ENCODE measurements around the gene IGF2BP2. TPM values are rescaled to one million over a fixed set of nuclear protein-coding genes. Genes with fewer than 3 reads are reported as not detected.

Gene IGF2BP2
- total RNA-seq, 4 donors from 2014 or later: 5.4 to 7.9 (median 6.2) TPM

GRCh38 chr3:185716436-185717108, 108.3 kb downstream of the IGF2BP2 start:
- intact Hi-C loops (cut with DNase I): no loop called here
- Histone ChIP-seq H3K27me3 (peaks cover 0 to 8% (median 0%) of the 10 kb centered on the region in 4 donors), H3K9me3 (no peaks in the 10 kb centered on the region), H3K36me3 (no peaks in the 10 kb centered on the region), H3K27ac (replicated peaks in 1 of 4) (no peak overlapping the region), H3K4me1 (peaks cover 0 to 9% (median 0%) of the 10 kb centered on the region in 4 donors), H3K4me3 (no peak overlapping the region)
- TF ChIP-seq EP300 (IDR thresholded peaks at IDR 0.05) (no peak), POLR2AphosphoS5 (IDR thresholded peaks at IDR 0.05) (no peak), POLR2A (IDR thresholded peaks at IDR 0.05; ENCODE audit: low read depth) (no peak)
- TF ChIP-seq, protein P1, sequence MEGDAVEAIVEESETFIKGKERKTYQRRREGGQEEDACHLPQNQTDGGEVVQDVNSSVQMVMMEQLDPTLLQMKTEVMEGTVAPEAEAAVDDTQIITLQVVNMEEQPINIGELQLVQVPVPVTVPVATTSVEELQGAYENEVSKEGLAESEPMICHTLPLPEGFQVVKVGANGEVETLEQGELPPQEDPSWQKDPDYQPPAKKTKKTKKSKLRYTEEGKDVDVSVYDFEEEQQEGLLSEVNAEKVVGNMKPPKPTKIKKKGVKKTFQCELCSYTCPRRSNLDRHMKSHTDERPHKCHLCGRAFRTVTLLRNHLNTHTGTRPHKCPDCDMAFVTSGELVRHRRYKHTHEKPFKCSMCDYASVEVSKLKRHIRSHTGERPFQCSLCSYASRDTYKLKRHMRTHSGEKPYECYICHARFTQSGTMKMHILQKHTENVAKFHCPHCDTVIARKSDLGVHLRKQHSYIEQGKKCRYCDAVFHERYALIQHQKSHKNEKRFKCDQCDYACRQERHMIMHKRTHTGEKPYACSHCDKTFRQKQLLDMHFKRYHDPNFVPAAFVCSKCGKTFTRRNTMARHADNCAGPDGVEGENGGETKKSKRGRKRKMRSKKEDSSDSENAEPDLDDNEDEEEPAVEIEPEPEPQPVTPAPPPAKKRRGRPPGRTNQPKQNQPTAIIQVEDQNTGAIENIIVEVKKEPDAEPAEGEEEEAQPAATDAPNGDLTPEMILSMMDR (IDR thresholded peaks at IDR 0.05): no peak
- 81% methylated on average over 5 of the region's 8 CpGs for WGBS
- no peak for DNase-seq (ENCODE audit: extremely low spot score)

- H3K9me3 ChIP-seq: no peaks in the 10 kb centered on the region
- intact Hi-C loops (cut with DNase I): no loop called here
- H3K27ac ChIP-seq (replicated peaks in 1 of 4): no peak overlapping the region
- no peak overlapping the region for H3K4me3 ChIP-seq
- DNase-seq (ENCODE audit: extremely low spot score): no peak
- TF ChIP-seq, protein P1 (IDR thresholded peaks at IDR 0.05): no peak
- TF ChIP-seq POLR2A (IDR thresholded peaks at IDR 0.05; ENCODE audit: low read depth): no peak
- no peak for TF ChIP-seq POLR2AphosphoS5 (IDR thresholded peaks at IDR 0.05)
- no peak for TF ChIP-seq EP300 (IDR thresholded peaks at IDR 0.05)
- H3K4me1 ChIP-seq: peaks cover 0 to 12% (median 0%) of the 10 kb centered on the region in 4 donors
- H3K27me3 ChIP-seq: peaks cover 0 to 17% (median 0%) of the 10 kb centered on the region in 4 donors
- 65% methylated on average over 8 of the region's 8 CpGs for WGBS
- H3K36me3 ChIP-seq: no peaks in the 10 kb centered on the region
Observed at GRCh38 chr3:185715091-185715490, 109.8 kb downstream of the IGF2BP2 start.

DNA sequence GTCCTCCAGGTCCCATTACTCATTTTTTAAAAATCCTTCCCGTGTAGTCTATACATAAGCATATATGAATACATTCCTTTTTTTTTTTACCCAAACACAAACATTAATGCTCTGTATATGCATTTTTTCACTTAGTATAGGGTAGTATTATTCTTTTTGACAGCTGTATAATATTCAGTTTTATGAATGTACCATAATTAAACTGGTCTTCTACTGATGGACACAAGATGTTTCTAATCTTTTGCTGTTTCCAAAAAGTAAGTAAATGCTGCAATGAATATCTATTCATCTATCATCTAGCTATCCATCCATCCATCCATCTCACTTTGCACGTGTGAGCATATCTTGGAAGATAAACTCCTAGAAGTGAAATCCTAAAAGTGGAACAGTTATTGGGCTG, 110.8 kb downstream of the IGF2BP2 start:
- Histone ChIP-seq H3K27ac (replicated peaks in 1 of 4) (no peak overlapping the region), H3K9me3 (no peaks in the 10 kb centered on the region), H3K27me3 (peaks cover 0 to 17% (median 0%) of the 10 kb centered on the region in 4 donors), H3K36me3 (no peaks in the 10 kb centered on the region), H3K4me3 (no peak overlapping the region), H3K4me1 (peaks cover 0 to 12% (median 0%) of the 10 kb centered on the region in 4 donors)
- intact Hi-C loops (cut with DNase I): no loop called here
- WGBS: 95% methylated on average over 2 of the region's 2 CpGs
- DNase-seq (ENCODE audit: extremely low spot score): no peak
- TF ChIP-seq, protein P1 (IDR thresholded peaks at IDR 0.05): no peak
- TF ChIP-seq EP300 (IDR thresholded peaks at IDR 0.05) (no peak), POLR2AphosphoS5 (IDR thresholded peaks at IDR 0.05) (no peak), POLR2A (IDR thresholded peaks at IDR 0.05; ENCODE audit: low read depth) (no peak)

- no peak overlapping the region for H3K4me3 ChIP-seq
- H3K27ac ChIP-seq (replicated peaks in 1 of 4): no peak overlapping the region
- WGBS: 93% methylated on average over 1 of the region's 1 CpG
- intact Hi-C loops (cut with DNase I): no loop called here
- H3K27me3 ChIP-seq: peaks cover 0 to 17% (median 0%) of the 10 kb centered on the region in 4 donors
- no peaks in the 10 kb centered on the region for H3K9me3 ChIP-seq
- no peak for DNase-seq (ENCODE audit: extremely low spot score)
- H3K4me1 ChIP-seq: peaks cover 0 to 12% (median 0%) of the 10 kb centered on the region in 4 donors
- no peaks in the 10 kb centered on the region for H3K36me3 ChIP-seq
- no peak for TF ChIP-seq POLR2A (IDR thresholded peaks at IDR 0.05; ENCODE audit: low read depth)
- TF ChIP-seq POLR2AphosphoS5 (IDR thresholded peaks at IDR 0.05): no peak
- TF ChIP-seq EP300 (IDR thresholded peaks at IDR 0.05): no peak
- TF ChIP-seq, protein P1 (IDR thresholded peaks at IDR 0.05): no peak
Observed at GRCh38 chr3:185713015-185713414, 111.8 kb downstream of the IGF2BP2 start.
